DMS53 treated with DMSO at 0.1 percent for 48 hours (cell line): ENCODE measurements around the gene MRPL48.

Source experiments
- DNase-seq: peaks from one replicate; lab custom pipeline; 2025; ENCODE audit not compliant: unreplicated experiment; lab: John Stamatoyannopoulos, UW

Gene MRPL48

GRCh38 chr11:73838443-73839122, 50.9 kb downstream of the MRPL48 start:
- no peak for DNase-seq

- no peak for DNase-seq
These were observed 51.4 kb downstream of the MRPL48 start for GRCh38 chr11:73839123-73839457.

GRCh38 chr11:73851046-73851764, 63.5 kb downstream of the MRPL48 start:
- DNase-seq: no peak

DNA sequence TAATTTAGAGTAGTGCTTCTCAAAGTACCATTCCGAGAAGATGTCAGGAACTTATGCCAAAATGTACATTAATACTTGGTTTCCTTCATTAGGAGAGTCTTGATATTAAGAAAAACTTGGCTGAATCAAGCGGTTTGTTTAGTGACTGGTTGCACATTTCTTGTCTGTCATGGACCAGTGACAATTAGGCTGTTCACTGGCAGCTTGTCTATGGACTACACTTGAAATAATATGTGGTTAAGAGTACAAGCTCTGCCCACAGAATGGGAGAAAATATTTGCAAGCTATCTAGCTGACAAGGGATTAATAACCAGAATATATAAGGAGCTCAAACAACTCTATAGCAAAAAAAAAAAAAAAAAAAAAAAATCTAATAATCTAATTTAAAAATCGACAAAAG, 64.4 kb downstream of the MRPL48 start:
- no peak for DNase-seq

- DNase-seq: no peak
These were observed 67.0 kb downstream of the MRPL48 start for GRCh38 chr11:73854680-73855079.

DNA sequence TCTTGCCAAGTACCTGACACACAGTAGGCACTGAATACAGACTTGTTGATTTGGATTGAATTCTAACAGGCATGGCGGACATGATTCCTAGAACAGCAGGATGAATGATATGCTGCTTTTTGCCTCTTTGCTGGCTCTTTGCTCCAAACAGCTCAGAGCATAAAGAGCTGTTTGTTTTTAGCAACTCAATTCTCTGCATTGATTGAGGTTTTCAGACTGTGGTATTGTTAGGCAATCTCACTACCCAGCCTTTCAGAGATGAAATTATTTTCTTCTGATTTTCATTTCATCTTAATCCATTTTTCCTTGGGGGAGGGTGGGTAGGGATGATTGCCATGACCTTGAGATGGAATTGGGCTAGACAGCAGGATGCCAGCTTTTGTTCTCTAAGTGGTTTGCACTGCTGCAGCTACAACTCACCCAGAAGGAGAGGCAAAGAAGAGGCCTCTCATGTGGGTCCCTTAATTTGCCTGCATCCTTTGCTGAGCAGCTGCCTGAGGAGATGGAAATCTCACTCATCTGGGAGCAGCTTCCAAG, 68.4 kb downstream of the MRPL48 start:
- DNase-seq: no peak

GRCh38 chr11:73859671-73860070, 72.0 kb downstream of the MRPL48 start:
- no peak for DNase-seq

DNA sequence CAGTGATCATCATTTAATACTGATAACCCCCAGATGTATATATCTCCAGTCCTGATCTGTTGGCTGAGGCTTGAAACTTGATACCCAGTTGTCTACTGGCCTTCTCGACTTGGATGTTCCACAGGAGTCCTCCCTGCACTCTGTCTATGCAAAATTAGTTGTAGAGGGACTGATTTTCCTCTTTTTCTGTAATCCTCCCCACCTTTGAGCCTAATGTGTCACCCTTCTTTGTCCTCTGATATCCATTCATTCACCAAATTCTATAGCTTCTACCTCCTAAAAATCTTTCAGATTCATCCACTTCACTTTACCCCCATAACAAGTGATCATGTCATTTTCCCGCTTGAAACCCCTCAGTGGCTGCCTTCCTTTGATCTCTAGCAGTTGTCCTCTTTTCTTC, 72.5 kb downstream of the MRPL48 start:
- no peak for DNase-seq

DNA sequence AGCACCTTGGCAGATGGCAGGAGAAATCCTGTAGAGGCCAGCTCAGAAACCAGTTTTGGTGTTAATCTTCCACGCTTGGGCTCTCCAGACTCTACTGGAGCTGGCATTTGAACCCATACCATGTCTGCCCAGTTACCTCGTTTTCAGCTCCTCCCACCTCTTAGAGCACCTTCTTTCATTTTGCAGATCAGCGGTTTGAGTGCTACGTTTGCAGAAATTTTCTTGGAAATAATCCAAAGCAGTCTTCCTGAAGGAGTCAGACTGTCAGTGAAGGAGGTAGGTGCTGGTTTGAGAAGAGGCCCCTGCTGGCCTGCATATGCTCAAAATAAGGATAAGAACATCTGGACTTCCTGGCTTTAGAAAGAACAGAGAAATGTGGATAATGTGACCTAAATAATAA, 75.3 kb downstream of the MRPL48 start:
- DNase-seq: no peak

DNA sequence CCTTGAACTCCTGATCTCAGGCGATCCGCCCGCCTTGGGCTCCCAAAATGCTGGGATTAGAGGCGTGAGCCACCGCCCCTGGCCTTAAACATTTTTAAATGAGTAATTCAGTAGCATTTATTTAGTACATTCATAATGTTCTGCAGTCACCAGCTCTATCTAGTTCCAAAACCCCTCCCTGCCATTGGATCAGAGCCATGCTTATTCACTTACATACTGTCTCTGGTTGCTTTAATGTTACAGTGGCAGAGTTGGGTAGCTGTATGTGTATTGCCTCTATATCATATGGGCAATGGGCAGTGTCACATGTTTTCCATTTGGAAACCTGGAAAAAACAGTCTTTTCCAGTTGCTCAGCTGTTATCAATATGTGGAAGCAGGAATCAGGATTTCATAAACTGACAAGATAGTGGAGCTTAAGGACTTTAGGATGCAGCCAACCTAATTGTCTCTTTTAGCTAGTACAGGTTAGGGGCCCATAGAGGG, 78.5 kb downstream of the MRPL48 start:
- DNase-seq: no peak

DNA sequence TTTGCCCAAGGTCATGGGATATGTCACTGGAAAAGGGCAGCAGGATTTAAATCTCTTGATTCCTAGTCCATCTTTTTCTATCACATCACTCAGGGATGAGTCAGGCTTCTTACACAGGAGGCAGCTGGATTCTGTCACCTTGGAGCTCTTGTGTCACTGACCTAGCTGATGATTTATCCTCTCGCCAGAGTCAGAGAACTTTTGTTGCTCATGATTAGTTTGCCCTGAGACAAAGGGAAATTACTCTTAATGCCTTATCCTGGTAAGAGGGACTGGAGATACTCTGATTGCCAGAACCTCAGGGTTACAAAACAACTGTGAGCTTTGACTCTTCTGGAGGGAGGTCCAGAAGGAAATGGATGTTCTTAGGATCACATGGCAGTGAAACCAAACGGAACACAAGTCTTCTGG, 78.9 kb downstream of the MRPL48 start:
- peak; percentile 58 for DNase-seq

GRCh38 chr11:73869332-73869949, 81.8 kb downstream of the MRPL48 start:
- no peak for DNase-seq

GRCh38 chr11:73870261-73870660, 82.6 kb downstream of the MRPL48 start:
- DNase-seq: no peak

DNA sequence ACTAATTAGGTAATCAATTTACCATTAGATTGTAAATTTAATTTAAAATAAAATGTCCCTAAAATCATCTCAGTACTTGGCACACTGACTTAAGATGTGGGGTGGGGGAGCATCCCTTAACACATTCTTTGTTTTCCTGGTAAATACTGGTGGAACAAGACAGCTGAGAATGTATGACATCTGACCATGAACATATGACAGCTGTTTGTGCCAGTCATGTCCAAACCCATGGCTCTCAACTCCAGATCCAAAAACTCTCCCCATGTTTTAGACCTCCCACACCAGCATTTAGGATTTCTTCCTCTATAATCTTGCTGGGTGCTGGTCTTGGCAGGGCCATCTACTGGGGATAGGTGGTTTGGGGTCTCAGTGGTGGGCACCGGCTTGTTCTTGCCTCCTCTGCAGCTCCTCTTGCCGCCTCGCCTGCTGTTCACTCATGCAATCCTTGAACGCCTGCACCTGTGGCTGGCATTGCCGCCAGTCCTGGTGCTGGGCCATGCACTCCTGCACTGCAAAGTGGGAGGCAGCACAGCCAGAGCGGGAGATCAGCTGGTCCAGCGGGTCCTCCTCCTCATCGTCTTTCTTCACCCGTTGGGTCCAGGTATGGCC, 85.2 kb downstream of the MRPL48 start:
- DNase-seq: no peak

GRCh38 chr11:73875380-73875779, 87.7 kb downstream of the MRPL48 start:
- DNase-seq: no peak

DNA sequence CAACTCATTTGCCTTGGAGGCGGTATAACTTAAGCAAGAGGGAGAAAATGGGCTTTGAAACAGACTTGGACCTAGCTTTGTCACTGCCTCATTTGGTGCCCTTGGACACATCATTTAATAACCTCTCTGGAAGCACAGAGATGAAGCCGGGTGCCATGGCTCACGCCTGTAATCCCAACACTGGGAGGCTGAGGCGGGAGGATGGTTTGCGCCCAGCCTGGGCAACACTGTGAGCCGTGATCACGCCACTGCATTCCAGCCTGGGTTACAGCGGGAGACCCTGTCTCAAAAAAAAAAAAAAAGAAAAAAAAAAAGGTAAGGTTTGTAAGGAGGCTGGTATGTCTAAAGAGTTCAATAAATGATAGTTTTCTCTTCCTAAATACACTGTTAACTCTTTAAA, 88.2 kb downstream of the MRPL48 start:
- no peak for DNase-seq

GRCh38 chr11:73876424-73877310, 89.0 kb downstream of the MRPL48 start, which contains the start of the genes COA4 and PAAF1:
COA4 (minus strand) TSS chr11:73876846; CDS start chr11:73873378, 3,468 bp downstream.
PAAF1 (plus strand) TSS chr11:73876999; CDS start chr11:73877022, 23 bp downstream.
- DNase-seq: peak; percentile 100

DNA sequence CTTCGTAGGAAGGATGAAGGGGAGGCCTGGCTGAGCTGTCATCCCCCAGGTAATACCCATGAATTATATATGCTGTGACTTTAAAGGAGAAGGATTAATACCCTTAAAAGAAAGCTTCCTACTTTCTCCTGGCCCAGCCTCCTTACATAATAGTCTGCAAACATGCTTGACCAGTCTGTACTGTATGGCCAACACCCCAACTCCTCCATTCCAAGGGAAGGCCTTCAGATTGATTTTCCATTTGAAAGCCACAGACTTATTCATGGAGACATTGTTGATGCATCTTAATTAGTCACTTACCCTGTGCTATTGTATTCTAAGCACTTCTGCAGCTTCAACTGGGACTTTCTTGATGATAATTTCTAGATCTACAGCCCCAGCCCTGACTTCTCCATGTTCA, 91.1 kb downstream of the MRPL48 start:
- DNase-seq: no peak

DNA sequence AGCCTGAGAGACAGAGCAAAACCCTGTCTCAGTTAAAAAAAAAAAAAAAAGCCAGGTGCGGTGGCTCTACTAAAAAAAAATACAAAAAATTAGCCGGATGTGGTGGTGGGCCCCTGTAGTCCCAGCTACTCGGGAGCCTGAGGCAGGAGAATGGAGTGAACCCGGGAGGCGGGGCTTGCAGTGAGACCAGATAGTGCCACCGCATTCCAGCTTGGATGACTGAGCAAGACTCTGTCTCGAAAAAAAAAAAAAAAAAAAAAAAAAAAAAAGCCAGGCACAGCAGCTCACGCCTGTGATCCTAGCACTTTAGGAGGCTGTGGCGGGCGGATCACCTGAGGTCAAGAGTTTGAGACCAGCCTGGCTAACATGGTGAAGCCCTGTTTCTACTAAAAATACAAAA, 92.8 kb downstream of the MRPL48 start:
- DNase-seq: peak; percentile 85

DNA sequence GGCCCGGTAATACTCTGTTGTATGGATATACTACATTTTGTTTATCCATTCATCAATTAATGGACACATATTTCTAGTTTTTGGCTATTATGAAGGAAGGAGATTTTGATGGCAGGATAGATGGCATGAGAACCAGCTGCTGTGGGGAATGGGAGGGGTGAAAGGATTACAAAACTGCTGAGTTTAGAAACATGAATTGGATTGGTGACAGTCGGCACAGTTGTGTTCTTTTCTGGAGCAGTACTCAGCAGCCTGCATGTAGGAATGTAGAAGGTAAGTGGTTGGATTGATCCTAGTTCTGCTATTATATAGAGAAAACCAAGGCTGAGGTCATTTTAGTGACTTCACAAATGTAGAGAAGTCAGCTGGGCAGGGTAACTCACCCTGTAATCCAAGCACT, 96.2 kb downstream of the MRPL48 start:
- no peak for DNase-seq
